SK-N-SH (cell line): ENCODE data around the gene TMEM259. TPM values are rescaled to one million over a fixed set of nuclear protein-coding genes. Genes with fewer than 3 reads are reported as not detected.

Experiments
- CTCF ChIA-PET: fragments of 300-600, 350-600 bp; formaldehyde crosslinking; extraction: SDS; loops from one replicate; lab custom pipeline; 2021; lab: Yijun Ruan, JAX
- POLR2A ChIA-PET: fragments of 350-600 bp; sonication (Branson Sonifier 250); formaldehyde crosslinking; extraction: SDS; loops from one replicate; lab custom pipeline; 2020; ENCODE audit warnings: antibody characterized with exemption, inconsistent platforms; lab: Yijun Ruan, JAX
- DNase-seq: peaks from one replicate; pipeline ENCODE4 v3.0.0; 2012
- H2AFZ ChIP-seq: fragments of 200-600 bp; sonication (generic); 2 replicates; pipeline ENCODE4 v1.8.1; 2016; ENCODE audit warnings: antibody characterized with exemption, mild to moderate bottlenecking, low read depth
- H3F3A ChIP-seq: fragments of 200-600 bp; sonication (generic); replicated peaks from 2 replicates; pipeline ENCODE3; 2016; ENCODE audit warnings: antibody characterized with exemption, mild to moderate bottlenecking; ENCODE audit not compliant: insufficient read depth
- H3K27ac ChIP-seq, 2 experiments: fragments of 200-500 bp in 1 of 2; fragments of 200-600 bp in 1 of 2; sonication (Bioruptor generic) in 1 of 2; sonication (generic), shearing (Covaris generic) in 1 of 2; 2 replicates each; pipeline versions ENCODE4 v1.5.1 to v1.6.1; 2014 to 2016; ENCODE audit warnings: low read depth in 2 of 2, inconsistent platforms in 1 of 2, low read length in 1 of 2, mild to moderate bottlenecking in 1 of 2, mixed read lengths in 1 of 2
- H3K27me3 ChIP-seq: fragments of 200-600 bp; sonication (generic), shearing (Covaris generic); 2 replicates; pipeline ENCODE4 v1.6.1; 2016; ENCODE audit warnings: mixed run types; ENCODE audit not compliant: insufficient read depth
- H3K36me3 ChIP-seq, 2 experiments: fragments of 200-500 bp in 1 of 2; fragments of 200-600 bp in 1 of 2; sonication (Bioruptor generic) in 1 of 2; sonication (generic) in 1 of 2; replicated peaks in 1 of 2; 2 replicates each; pipeline versions ENCODE3 to v1.5.1; 2014 to 2016; ENCODE audit warnings: low read length in 1 of 2, mild to moderate bottlenecking in 1 of 2; ENCODE audit not compliant: insufficient read depth in 2 of 2, control insufficient read depth in 1 of 2
- H3K4me1 ChIP-seq, 2 experiments: fragments of 200-500 bp in 1 of 2; fragments of 200-600 bp in 1 of 2; sonication (Bioruptor generic) in 1 of 2; sonication (generic), shearing (Covaris generic) in 1 of 2; 2 replicates each; pipeline versions ENCODE4 v1.5.1 to v1.6.1; 2014 to 2016; ENCODE audit warnings: low read depth in 1 of 2, low read length in 1 of 2, mixed run types in 1 of 2; ENCODE audit not compliant: insufficient read depth in 2 of 2, control insufficient read depth in 1 of 2
- H3K4me2 ChIP-seq: fragments of 200-600 bp; sonication (generic), shearing (Covaris generic); 2 replicates; pipeline ENCODE4 v1.6.1; 2017; ENCODE audit warnings: mixed run types
- H3K4me3 ChIP-seq, 2 experiments: fragments of 200-500 bp in 1 of 2; fragments of 200-600 bp in 1 of 2; sonication (Bioruptor generic) in 1 of 2; sonication (generic), shearing (Covaris generic) in 1 of 2; 2 replicates each; pipeline versions ENCODE4 v1.5.1 to v1.8.1; 2014 to 2016; ENCODE audit warnings: low read depth in 2 of 2, inconsistent platforms in 1 of 2, low read length in 1 of 2, mild to moderate bottlenecking in 1 of 2, mixed read lengths in 1 of 2, moderate library complexity in 1 of 2
- H3K79me2 ChIP-seq: fragments of 200-600 bp; sonication (generic); 2 replicates; pipeline ENCODE4 v1.8.1; 2017; ENCODE audit warnings: mild to moderate bottlenecking; ENCODE audit not compliant: insufficient read depth
- H3K9ac ChIP-seq: fragments of 200-600 bp; sonication (generic); 2 replicates; pipeline ENCODE4 v1.6.1; 2017; ENCODE audit warnings: mixed run types
- H3K9me2 ChIP-seq: fragments of 200-600 bp; sonication (generic); 2 replicates; pipeline ENCODE4 v1.6.1; 2017; ENCODE audit warnings: mixed run types
- H3K9me3 ChIP-seq: fragments of 200-600 bp; sonication (generic); 2 replicates; pipeline ENCODE4 v1.6.1; 2017; ENCODE audit warnings: mixed run types, mild to moderate bottlenecking, moderate library complexity
- H4K20me1 ChIP-seq: fragments of 200-600 bp; sonication (generic); 2 replicates; pipeline ENCODE4 v1.6.1; 2017; ENCODE audit warnings: mild to moderate bottlenecking, mixed run types; ENCODE audit not compliant: insufficient read depth
- ELF1 ChIP-seq: IDR thresholded peaks from 2 replicates; pipeline ENCODE4 v1.4.0; 2012
- EZH2phosphoT487 ChIP-seq: fragments of 200-600 bp; sonication (generic); IDR thresholded peaks from 2 replicates; pipeline ENCODE4 v1.6.1; 2017; ENCODE audit warnings: low read depth, mixed run types, mild to moderate bottlenecking, antibody characterized with exemption, moderate library complexity, borderline replicate concordance
- FOXJ3 ChIP-seq: sonication (generic); formaldehyde crosslinking; IDR thresholded peaks from 2 replicates; pipeline ENCODE4 v1.5.1; 2020; ENCODE audit warnings: mild to moderate bottlenecking, missing genetic modification reagents
- FOXM1 ChIP-seq: IDR thresholded peaks from 2 replicates; pipeline ENCODE4 v1.4.0; 2012; ENCODE audit warnings: low read depth, mild to moderate bottlenecking
- GABPA ChIP-seq: IDR thresholded peaks from 2 replicates; pipeline ENCODE4 v1.4.0; 2012; ENCODE audit warnings: low read depth, mild to moderate bottlenecking
- GATA2 ChIP-seq: sonication (generic); formaldehyde crosslinking; IDR thresholded peaks from 2 replicates; pipeline ENCODE4 v1.5.0; 2020; ENCODE audit warnings: mild to moderate bottlenecking, missing genetic modification reagents
- NFIC ChIP-seq: IDR thresholded peaks from 2 replicates; pipeline ENCODE4 v1.4.0; 2012; ENCODE audit warnings: borderline replicate concordance
- POLR2AphosphoS5 ChIP-seq: IDR thresholded peaks from 2 replicates; pipeline ENCODE4 v1.6.1; 2012; ENCODE audit warnings: low read depth, low read length
- RXRA ChIP-seq: IDR thresholded peaks from 2 replicates; pipeline ENCODE4 v1.4.0; 2012; ENCODE audit warnings: low read depth, mild to moderate bottlenecking, borderline replicate concordance
- SIN3A ChIP-seq: IDR thresholded peaks from 2 replicates; pipeline ENCODE4 v1.6.1; 2012; ENCODE audit warnings: low read depth, mild to moderate bottlenecking, low read length, moderate library complexity, borderline replicate concordance
- TCF12 ChIP-seq: IDR thresholded peaks from 2 replicates; pipeline ENCODE4 v1.4.0; 2012
- TEAD4 ChIP-seq: IDR thresholded peaks from 2 replicates; pipeline ENCODE4 v1.4.0; 2012; ENCODE audit warnings: mild to moderate bottlenecking, borderline replicate concordance; ENCODE audit not compliant: insufficient read depth
- USF2 ChIP-seq: fragments of 150-350 bp; IDR thresholded peaks from 2 replicates; pipeline ENCODE4 v1.6.1; 2017; ENCODE audit warnings: antibody characterized with exemption, low read length, low read depth, borderline replicate concordance
- ZBTB33 ChIP-seq: IDR thresholded peaks from 2 replicates; pipeline ENCODE4 v1.4.0; 2012; ENCODE audit warnings: low read depth, borderline replicate concordance
- WGBS: methylation state at CpG from one replicate; pipeline ENCODE4 v1.1.6; 2017; ENCODE audit warnings: low lambda C conversion rate; 5-methylcytosine and 5-hydroxymethylcytosine counted together
- polyA plus RNA-seq, 3 experiments: library from polyadenylated mRNA; depleted of rRNA; stranded (reverse); fragments of >200 nt; gene quantifications; 2 replicates each; pipeline ENCODE4 v1.2.3, GENCODE V29; 2012
- TF ChIP-seq, protein P1 (sequence below): IDR thresholded peaks from 2 replicates; pipeline ENCODE4 v1.6.1; 2012; ENCODE audit warnings: mild to moderate bottlenecking, low read depth, low read length, moderate library complexity
- TF ChIP-seq, protein P2 (sequence below): IDR thresholded peaks from 2 replicates; pipeline ENCODE4; 2012
- TF ChIP-seq, protein P3 (sequence below): fragments of 150-350 bp; IDR thresholded peaks from 2 replicates; pipeline ENCODE4 v1.6.1; 2016; ENCODE audit warnings: mild to moderate bottlenecking, low read depth, low read length

TMEM259 gene
- polyA plus RNA-seq, 1 of the 3 experiments (the other 2 are of a cell fraction), result 138 TPM

- no peak for TF ChIP-seq GABPA
- TF ChIP-seq FOXJ3 (CRISPR knock-in tag), result no peak
- TF ChIP-seq USF2, result no peak
- TF ChIP-seq RXRA, result no peak
- no peak for TF ChIP-seq TEAD4
- TF ChIP-seq, protein P1, sequence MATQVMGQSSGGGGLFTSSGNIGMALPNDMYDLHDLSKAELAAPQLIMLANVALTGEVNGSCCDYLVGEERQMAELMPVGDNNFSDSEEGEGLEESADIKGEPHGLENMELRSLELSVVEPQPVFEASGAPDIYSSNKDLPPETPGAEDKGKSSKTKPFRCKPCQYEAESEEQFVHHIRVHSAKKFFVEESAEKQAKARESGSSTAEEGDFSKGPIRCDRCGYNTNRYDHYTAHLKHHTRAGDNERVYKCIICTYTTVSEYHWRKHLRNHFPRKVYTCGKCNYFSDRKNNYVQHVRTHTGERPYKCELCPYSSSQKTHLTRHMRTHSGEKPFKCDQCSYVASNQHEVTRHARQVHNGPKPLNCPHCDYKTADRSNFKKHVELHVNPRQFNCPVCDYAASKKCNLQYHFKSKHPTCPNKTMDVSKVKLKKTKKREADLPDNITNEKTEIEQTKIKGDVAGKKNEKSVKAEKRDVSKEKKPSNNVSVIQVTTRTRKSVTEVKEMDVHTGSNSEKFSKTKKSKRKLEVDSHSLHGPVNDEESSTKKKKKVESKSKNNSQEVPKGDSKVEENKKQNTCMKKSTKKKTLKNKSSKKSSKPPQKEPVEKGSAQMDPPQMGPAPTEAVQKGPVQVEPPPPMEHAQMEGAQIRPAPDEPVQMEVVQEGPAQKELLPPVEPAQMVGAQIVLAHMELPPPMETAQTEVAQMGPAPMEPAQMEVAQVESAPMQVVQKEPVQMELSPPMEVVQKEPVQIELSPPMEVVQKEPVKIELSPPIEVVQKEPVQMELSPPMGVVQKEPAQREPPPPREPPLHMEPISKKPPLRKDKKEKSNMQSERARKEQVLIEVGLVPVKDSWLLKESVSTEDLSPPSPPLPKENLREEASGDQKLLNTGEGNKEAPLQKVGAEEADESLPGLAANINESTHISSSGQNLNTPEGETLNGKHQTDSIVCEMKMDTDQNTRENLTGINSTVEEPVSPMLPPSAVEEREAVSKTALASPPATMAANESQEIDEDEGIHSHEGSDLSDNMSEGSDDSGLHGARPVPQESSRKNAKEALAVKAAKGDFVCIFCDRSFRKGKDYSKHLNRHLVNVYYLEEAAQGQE, result no peak
- no peak for TF ChIP-seq ELF1
- TF ChIP-seq, protein P2, sequence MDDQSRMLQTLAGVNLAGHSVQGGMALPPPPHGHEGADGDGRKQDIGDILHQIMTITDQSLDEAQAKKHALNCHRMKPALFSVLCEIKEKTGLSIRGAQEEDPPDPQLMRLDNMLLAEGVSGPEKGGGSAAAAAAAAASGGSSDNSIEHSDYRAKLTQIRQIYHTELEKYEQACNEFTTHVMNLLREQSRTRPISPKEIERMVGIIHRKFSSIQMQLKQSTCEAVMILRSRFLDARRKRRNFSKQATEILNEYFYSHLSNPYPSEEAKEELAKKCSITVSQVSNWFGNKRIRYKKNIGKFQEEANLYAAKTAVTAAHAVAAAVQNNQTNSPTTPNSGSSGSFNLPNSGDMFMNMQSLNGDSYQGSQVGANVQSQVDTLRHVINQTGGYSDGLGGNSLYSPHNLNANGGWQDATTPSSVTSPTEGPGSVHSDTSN, result no peak
- TF ChIP-seq NFIC, result no peak
- TF ChIP-seq TCF12, result no peak
- no peak for TF ChIP-seq EZH2phosphoT487
- TF ChIP-seq SIN3A, result no peak
- TF ChIP-seq, protein P3, sequence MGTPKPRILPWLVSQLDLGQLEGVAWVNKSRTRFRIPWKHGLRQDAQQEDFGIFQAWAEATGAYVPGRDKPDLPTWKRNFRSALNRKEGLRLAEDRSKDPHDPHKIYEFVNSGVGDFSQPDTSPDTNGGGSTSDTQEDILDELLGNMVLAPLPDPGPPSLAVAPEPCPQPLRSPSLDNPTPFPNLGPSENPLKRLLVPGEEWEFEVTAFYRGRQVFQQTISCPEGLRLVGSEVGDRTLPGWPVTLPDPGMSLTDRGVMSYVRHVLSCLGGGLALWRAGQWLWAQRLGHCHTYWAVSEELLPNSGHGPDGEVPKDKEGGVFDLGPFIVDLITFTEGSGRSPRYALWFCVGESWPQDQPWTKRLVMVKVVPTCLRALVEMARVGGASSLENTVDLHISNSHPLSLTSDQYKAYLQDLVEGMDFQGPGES, result no peak
- no peak for TF ChIP-seq GATA2
- no peak for TF ChIP-seq ZBTB33
- TF ChIP-seq POLR2AphosphoS5, result no peak
- TF ChIP-seq FOXM1, result no peak
- TF ChIP-seq, all 33 proteins: peak for 0
- Histone ChIP-seq H3K9me3 (peaks cover 11% of the 10 kb centered on the region; the same call in 1 of the 2 replicates), H3K4me2 (no peak overlapping the region), H4K20me1 (no peaks in the 10 kb centered on the region), H3K4me1 (peaks cover 0 to 7% of the 10 kb centered on the region in 2 experiments; a peak in 1 of 4 replicates), H3K79me2 (no peaks in the 10 kb centered on the region), H3K36me3 (no peaks in the 10 kb centered on the region), H3F3A (peaks cover 5% of the 10 kb centered on the region), H3K27ac (no peak overlapping the region), H3K9me2 (no peaks in the 10 kb centered on the region), H3K9ac (no peak overlapping the region), H3K27me3 (no peaks in the 10 kb centered on the region), H2AFZ (no peak overlapping the region), H3K4me3 (no peak overlapping the region)
- DNase-seq, result no peak
- ChIA-PET CTCF (interaction anchor here (0.6 kb wide), 1 partner anchor 120 kb away, joined by 3 read pairs; no protein-coding TSS in a partner anchor), POLR2A (no interaction called here)
- 56% methylated on average over 5 of the region's 5 CpGs for WGBS
Measured at GRCh38 chr19:1060689-1061088, 39.8 kb upstream of the TMEM259 start.
